Adrenal gland (tissue), 12 donors: Measurements from ENCODE around the gene VSX1. TPM values are rescaled to one million over a fixed set of nuclear protein-coding genes. Genes with fewer than 3 reads are reported as not detected.

Experiments
- DNase-seq, 7 donors: peaks; one replicate each; pipeline ENCODE4 v3.0.0-alpha.2; 2019 to 2020
- H3K27ac ChIP-seq, 5 donors: fragments of 200-600 bp; sonication (generic) in 4 of 5; 1 replicate in 3 of 5; 2 replicates in 2 of 5; pipeline versions ENCODE4 v1.5.1 to v1.8.0; 2016 to 2020; ENCODE audit warnings: mild to moderate bottlenecking in 1 of 5
- H3K27me3 ChIP-seq: fragments of 200-600 bp; 2 replicates; pipeline ENCODE4 v1.8.0; 2021
- H3K36me3 ChIP-seq, 2 donors: fragments of 200-600 bp; replicated peaks in 1 of 2; 1 replicate in 1 of 2; 2 replicates in 1 of 2; pipeline versions ENCODE4 v1.5.1 to v1.8.0; 2018 to 2022
- H3K4me1 ChIP-seq, 2 donors: fragments of 200-600 bp; replicated peaks in 1 of 2; 1 replicate in 1 of 2; 2 replicates in 1 of 2; pipeline versions ENCODE4 v1.5.1 to v1.8.0; 2018 to 2021
- H3K4me3 ChIP-seq, 4 donors: fragments of 200-600 bp; sonication (generic) in 3 of 4; one replicate each; pipeline ENCODE4 v1.5.1; 2016 to 2018
- H3K9me3 ChIP-seq, 3 donors: fragments of 200-600 bp; sonication (generic) in 1 of 3; replicated peaks in 1 of 3; 1 replicate in 2 of 3; 2 replicates in 1 of 3; pipeline versions ENCODE4 v1.5.1 to v1.8.0; 2016 to 2021
- CTCF ChIP-seq, 6 experiments: fragments of 450-650 bp in 4 of 6; fragments of 200-600 bp in 2 of 6; sonication (generic) in 1 of 6; IDR thresholded peaks; 1 replicate in 5 of 6; 2 replicates in 1 of 6; pipeline versions ENCODE4 v1.5.1 to v1.8.0; 2016 to 2021; ENCODE audit warnings: antibody characterized with exemption in 6 of 6, mild to moderate bottlenecking in 2 of 6, moderate library complexity in 1 of 6
- POLR2A ChIP-seq, 2 donors: fragments of 450-650 bp; IDR thresholded peaks; one replicate each; pipeline ENCODE4 v1.6.1; 2017; ENCODE audit warnings: antibody characterized with exemption in 2 of 2, mild to moderate bottlenecking in 2 of 2, moderate library complexity in 1 of 2
- WGBS, 4 donors: extraction: QIAGEN DNeasy Blood & Tissue Kit in 2 of 4; methylation state at CpG; one replicate each; pipeline versions ENCODE4 v1.1.5 to v1.1.7; 2013 to 2017; 5-methylcytosine and 5-hydroxymethylcytosine counted together
- intact Hi-C, 2 donors: fragments of 100-400 bp; cut with DNase I; formaldehyde crosslinking; loops; one replicate each; pipeline versions ENCODE4 v1.14.1 to v1.15.0; 2022 to 2023
- polyA plus RNA-seq, 3 donors: library from polyadenylated mRNA; stranded (reverse); fragments of 200-250 nt in 2 of 3; fragments of 350-450 nt in 1 of 3; fragmentation: Illumina TruSeq in 1 of 3; extraction: RNeasy Lipid Tissue Mini Kit (QIAGEN cat#74804) in 1 of 3; gene quantifications; one replicate each; pipeline ENCODE4 v1.2.3, GENCODE V29; 2013 to 2014
- total RNA-seq, 9 donors: library from RNA; depleted of rRNA in 4 of 9; stranded (reverse); fragments of >200 nt in 4 of 9; fragments of 120-200 nt in 1 of 9; fragmentation: NEBNext Ultra II Directional in 1 of 9; extraction: Animal tissue kit (Norgen Biotek cat#: 25700) in 1 of 9; gene quantifications; one replicate each; pipeline versions ENCODE4 v1.1.0 to v1.2.4, GENCODE V29; 2013 to 2023
- donor health status: healthy with polysubstance abuse.
- donor health status: Bipolar disorder and iron deficiency.
- donor health status: DM: yes; HTN: yes; CAD: no.
- donor health status: DM: no; HTN: no; CAD: no.
- donor health status: DM: no; HTN: no; CAD: no.
- donor health status: DM: yes; HTN: yes; CAD: no.

The VSX1 gene
- total and polyA plus RNA-seq, 12 donors, result 0.06 to 2.2 (median 0.52) TPM; not detected in 1

DNA sequence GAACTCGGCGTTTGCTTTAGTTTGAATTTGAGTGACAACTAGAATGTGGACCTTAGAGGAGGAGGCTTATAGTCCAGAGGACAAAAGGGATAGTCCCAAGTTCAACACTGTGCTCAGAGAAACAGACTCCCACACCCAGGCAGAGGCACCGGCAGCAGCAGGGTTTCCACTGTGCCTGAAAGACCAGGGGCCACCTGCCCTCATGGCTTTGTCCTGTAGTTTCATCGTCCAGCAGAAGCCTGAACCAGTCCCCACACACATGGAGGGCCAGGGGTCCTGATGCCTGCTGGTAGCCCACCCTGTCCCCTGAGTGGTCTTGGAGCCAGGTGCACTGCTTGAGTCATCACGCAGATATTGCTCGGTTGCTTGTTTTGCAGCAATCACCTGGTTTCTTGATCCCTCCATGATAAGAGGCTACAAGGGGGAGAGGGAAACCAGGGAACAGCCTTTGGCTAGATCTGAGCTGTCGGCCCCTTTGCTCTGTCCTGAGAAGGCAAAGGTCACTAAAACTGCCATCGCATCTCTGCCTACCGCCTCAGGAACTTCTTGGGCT lies 16.8 kb downstream of the VSX1 start:
- Histone ChIP-seq H3K36me3 (no peaks in the 10 kb centered on the region), H3K27ac (no peak overlapping the region), H3K9me3 (no peaks in the 10 kb centered on the region), H3K27me3 (peaks cover 9% of the 10 kb centered on the region), H3K4me1 (no peaks in the 10 kb centered on the region), H3K4me3 (no peak overlapping the region)
- intact Hi-C loops, result loop anchor here in 1 of 2 donors (2.0 to 10.0 kb wide), 2 partner anchors 70 to 330 kb away; partner anchors contain the start of gene ABHD12
- no peak for TF ChIP-seq CTCF (IDR thresholded peaks at IDR 0.05)
- no peak for TF ChIP-seq POLR2A (IDR thresholded peaks at IDR 0.05)
- 50 to 58% (median 54%) methylated on average over 6 to 9 of the region's 9 CpGs for WGBS, 4 donors
- peak in 2 of 7 donors; percentile 3 to 6 for DNase-seq

DNA sequence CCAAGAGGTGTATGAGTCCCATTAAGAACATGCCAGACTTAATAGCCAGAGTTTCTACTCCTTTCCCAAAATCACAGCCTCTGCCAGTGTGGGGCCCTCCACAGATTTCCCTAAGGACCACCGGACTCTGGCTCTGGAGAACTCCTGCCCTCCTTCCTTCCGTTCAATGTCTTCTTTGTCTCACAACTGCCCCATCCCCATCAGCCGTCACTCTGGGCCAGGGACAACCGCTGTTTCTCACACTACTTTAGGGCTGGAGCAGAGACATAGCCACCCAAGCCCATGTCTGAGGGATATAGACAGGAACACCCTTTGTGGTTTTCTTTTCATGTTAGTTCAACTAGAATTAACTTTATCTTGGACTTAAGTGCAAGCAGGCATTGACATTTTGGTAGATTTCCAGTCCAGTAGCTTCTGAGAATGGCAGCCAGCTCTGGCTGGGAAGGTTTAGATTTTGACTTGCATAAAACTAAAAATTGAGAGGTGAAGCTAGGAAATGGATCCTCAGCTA lies 17.3 kb downstream of the VSX1 start:
- Histone ChIP-seq H3K27me3 (peaks cover 4% of the 10 kb centered on the region), H3K27ac (no peak overlapping the region), H3K36me3 (no peaks in the 10 kb centered on the region), H3K4me1 (no peaks in the 10 kb centered on the region), H3K9me3 (no peaks in the 10 kb centered on the region), H3K4me3 (no peak overlapping the region)
- WGBS, 4 donors, result 78 to 91% (median 86%) methylated on average over 4 of the region's 4 CpGs
- TF ChIP-seq POLR2A (IDR thresholded peaks at IDR 0.05) (no peak), CTCF (IDR thresholded peaks at IDR 0.05) (no peak)
- intact Hi-C loops, result loop anchor here in 1 of 2 donors (2.0 to 10.0 kb wide), 2 partner anchors 70 to 330 kb away; partner anchors contain the start of gene ABHD12
- DNase-seq, result peak in 2 of 7 donors; percentile 1 to 4

GRCh38 chr20:25063981-25064380 lies 18.0 kb downstream of the VSX1 start:
- H3K36me3 ChIP-seq, result no peaks in the 10 kb centered on the region
- intact Hi-C loops, result loop anchor here (2.0 to 10.0 kb wide), 2 partner anchors 69 to 331 kb away; partner anchors contain the start of gene ABHD12 (in 1 of the 2)
- no peak overlapping the region for H3K27ac ChIP-seq
- peaks cover 0 to 4% of the 10 kb centered on the region in 2 donors for H3K4me1 ChIP-seq
- TF ChIP-seq POLR2A (IDR thresholded peaks at IDR 0.05), result no peak
- no peak for TF ChIP-seq CTCF (IDR thresholded peaks at IDR 0.05)
- 67 to 82% (median 78%) methylated on average over 2 of the region's 2 CpGs; no CpG with 5 or more reads in 1 of the 4 donors for WGBS, 4 donors
- peak in 2 of 7 donors; percentile 2 to 3 for DNase-seq
- no peaks in the 10 kb centered on the region for H3K27me3 ChIP-seq
- H3K9me3 ChIP-seq, result no peaks in the 10 kb centered on the region
- no peak overlapping the region for H3K4me3 ChIP-seq

DNA sequence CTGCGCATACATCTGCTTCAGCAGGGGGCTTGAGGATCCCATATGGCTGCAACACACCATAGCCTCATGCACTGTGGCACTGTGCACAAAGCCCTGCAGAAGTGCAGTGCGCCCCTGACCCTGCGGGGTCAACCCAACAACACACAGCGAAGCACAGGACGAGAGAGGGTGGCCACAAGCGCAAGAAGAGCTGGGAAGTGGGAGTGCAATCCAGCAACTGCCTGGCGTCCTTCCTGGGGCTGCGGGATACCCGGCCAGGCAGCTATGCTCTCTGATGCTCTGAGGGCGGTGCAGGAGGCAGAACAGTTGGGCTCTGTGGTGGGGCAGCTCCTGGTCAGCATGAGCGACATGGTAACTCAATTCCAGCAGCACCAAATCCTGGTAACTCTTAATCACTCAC lies 18.4 kb downstream of the VSX1 start:
- Histone ChIP-seq H3K36me3 (no peaks in the 10 kb centered on the region), H3K9me3 (no peaks in the 10 kb centered on the region), H3K4me1 (peaks cover 2 to 9% of the 10 kb centered on the region in 2 donors), H3K27ac (no peak overlapping the region), H3K4me3 (no peak overlapping the region), H3K27me3 (no peaks in the 10 kb centered on the region)
- TF ChIP-seq POLR2A (IDR thresholded peaks at IDR 0.05) (no peak), CTCF (IDR thresholded peaks at IDR 0.05) (no peak)
- intact Hi-C loops, result loop anchor here (2.0 to 10.0 kb wide), 2 partner anchors 69 to 331 kb away; partner anchors contain the start of gene ABHD12 (in 1 of the 2)
- 80 to 91% (median 85%) methylated on average over 8 to 11 of the region's 11 CpGs for WGBS, 4 donors
- DNase-seq, result peak in 2 of 7 donors; percentile 3 to 4
